Tibial nerve (tissue), 3 donors: Measurements from ENCODE around the gene METAP1D.

Source experiments
- POLR2A ChIP-seq, 2 donors: fragments of 450-650 bp; IDR thresholded peaks; one replicate each; pipeline ENCODE4 v1.6.1; 2017; ENCODE audit warnings: antibody characterized with exemption in 2 of 2, mild to moderate bottlenecking in 2 of 2, moderate library complexity in 2 of 2
- TF ChIP-seq, protein P1 (sequence below), 5 experiments: fragments of 200-600 bp in 3 of 5; fragments of 450-650 bp in 2 of 5; sonication (generic) in 3 of 5; IDR thresholded peaks; one replicate each; pipeline ENCODE4 v1.5.1; 2016 to 2019; ENCODE audit warnings: antibody characterized with exemption in 5 of 5, mild to moderate bottlenecking in 3 of 5, moderate library complexity in 2 of 5

DNA sequence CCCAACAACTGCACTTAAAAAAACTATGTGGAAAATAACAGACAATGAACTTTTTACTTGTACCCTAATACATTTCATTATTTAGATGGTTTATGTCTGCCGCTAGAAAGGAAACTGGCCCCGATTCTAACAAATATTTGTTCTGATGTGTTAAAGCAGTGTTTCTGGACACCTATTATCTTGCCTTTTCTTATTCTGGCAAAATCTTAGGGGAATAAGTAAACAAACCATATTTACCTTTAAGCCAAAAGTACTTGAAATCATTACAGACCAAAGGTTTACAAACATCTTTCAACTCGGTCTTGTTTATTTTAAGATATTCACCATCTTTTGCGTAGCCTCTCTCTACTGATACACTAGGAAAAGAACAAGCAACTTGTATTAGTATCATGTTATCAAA lies 73.8 kb downstream of the METAP1D start:
- TF ChIP-seq, protein P1, sequence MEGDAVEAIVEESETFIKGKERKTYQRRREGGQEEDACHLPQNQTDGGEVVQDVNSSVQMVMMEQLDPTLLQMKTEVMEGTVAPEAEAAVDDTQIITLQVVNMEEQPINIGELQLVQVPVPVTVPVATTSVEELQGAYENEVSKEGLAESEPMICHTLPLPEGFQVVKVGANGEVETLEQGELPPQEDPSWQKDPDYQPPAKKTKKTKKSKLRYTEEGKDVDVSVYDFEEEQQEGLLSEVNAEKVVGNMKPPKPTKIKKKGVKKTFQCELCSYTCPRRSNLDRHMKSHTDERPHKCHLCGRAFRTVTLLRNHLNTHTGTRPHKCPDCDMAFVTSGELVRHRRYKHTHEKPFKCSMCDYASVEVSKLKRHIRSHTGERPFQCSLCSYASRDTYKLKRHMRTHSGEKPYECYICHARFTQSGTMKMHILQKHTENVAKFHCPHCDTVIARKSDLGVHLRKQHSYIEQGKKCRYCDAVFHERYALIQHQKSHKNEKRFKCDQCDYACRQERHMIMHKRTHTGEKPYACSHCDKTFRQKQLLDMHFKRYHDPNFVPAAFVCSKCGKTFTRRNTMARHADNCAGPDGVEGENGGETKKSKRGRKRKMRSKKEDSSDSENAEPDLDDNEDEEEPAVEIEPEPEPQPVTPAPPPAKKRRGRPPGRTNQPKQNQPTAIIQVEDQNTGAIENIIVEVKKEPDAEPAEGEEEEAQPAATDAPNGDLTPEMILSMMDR (IDR thresholded peaks at IDR 0.05), result no peak
- TF ChIP-seq POLR2A (IDR thresholded peaks at IDR 0.05), result no peak
